ENCODE results near the gene CDH4.

The CDH4 gene

DNA sequence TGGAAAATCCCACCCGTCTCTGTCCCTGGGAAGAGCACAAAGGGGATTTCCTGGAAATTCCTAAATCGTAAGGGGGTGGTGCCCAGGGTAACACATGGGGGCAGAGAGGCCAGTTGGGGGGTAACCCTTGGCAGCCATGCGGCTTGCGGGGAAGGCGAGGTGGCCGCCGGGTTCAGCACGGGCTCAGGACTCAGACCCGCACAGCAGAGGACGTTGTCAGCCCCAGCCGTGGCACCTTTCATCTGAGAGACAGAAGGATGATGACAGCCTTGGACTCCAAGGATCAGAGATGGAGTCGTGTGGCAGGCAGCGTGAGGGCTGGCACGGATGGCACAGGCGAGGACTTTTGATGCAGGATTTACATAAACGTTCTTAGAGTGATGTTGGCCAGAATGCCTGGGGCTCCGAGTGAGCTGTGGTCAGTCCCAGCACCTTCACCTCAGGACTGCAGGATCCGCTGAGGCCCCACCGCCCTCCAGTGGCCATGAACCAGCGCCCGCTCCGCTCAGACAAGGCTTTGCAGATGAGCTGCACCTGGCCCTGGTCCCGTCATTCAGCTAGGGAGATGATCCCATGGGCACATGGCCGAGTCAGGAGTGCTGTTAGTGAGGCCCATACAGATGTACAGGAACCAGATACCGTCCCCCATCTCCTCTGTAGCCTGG, 623.3 kb downstream of the CDH4 start:
- FAIRE-seq (no peak), DNase-seq (ENCODE audit: insufficient read length, low spot score) (no peak)

GRCh38 chr20:61875996-61876395, 623.9 kb downstream of the CDH4 start:
- DNase-seq (ENCODE audit: insufficient read length, low spot score) = no peak
- FAIRE-seq = no peak

DNA sequence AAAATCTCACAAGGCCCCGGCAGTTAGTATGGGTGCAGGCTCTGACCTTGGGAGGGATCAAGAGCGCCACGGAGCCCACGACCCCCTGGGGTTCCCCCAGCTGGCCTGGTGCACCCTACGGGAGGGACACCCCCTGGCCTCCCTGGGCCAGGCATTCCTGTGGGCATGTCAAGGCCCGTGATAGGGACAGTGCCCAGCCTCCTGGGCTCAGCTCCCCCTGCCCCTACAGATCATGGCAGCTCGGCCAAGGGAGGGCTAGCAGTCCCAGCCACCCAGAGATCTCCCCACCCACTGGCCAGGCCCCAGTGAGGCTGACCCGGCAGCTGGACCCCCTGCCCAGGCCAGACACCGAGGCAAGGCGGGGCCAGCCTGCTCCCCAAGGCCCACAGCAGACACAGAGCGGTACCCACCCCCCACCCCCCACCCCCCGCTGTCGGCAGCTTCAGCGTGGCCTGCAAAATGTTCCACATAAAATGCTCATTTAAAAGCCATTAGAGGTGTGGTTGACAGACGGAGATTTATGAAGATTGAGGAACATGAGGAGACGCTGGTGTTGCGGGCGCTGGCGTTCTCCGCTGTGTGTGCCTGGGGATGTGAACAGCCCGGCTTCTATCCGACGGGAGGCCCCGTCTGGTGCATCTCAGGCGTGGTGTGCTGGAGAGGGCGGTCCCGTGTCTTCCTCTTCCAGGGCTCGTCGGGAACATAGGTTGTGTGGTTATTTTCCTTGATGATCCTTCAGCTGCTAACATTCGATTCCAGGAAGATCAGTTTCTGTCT, 625.1 kb downstream of the CDH4 start:
- DNase-seq (ENCODE audit: insufficient read length, low spot score) = no peak
- FAIRE-seq = no peak

DNA sequence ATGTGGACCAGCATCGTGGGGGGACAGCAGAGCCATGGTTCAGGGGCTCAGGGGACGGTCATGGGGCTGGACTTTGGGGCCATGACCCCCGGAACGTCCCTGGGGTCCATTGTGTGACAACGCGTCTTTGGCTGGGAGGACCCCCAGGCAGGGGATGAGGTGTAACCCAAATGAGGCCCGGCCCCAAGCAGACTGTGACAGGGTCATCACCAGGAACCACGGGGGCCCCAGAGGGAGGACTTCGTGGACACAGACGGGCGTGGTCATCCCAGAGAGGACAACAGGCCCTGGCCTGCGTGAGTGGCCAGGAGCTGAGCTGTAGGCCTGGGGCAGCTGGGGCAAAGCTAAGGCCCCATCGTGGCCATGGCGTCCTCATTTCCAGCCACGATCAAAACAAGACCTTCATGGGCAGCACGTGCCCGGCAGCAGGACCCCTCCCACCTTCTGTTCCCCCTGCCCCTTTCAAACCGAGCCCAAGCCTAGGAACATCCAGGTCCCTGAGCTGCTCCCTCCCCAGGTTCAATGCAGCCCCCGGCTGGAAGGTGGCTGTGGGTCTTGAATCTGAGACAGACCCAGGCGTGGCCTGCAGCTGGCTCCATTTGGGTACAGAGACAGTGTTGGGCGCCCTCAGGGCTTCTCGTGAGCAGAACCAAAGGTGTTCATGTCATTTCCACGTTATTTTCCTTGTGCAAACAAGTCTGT, 625.9 kb downstream of the CDH4 start:
- FAIRE-seq = no peak
- DNase-seq (ENCODE audit: insufficient read length, low spot score) = no peak

DNA sequence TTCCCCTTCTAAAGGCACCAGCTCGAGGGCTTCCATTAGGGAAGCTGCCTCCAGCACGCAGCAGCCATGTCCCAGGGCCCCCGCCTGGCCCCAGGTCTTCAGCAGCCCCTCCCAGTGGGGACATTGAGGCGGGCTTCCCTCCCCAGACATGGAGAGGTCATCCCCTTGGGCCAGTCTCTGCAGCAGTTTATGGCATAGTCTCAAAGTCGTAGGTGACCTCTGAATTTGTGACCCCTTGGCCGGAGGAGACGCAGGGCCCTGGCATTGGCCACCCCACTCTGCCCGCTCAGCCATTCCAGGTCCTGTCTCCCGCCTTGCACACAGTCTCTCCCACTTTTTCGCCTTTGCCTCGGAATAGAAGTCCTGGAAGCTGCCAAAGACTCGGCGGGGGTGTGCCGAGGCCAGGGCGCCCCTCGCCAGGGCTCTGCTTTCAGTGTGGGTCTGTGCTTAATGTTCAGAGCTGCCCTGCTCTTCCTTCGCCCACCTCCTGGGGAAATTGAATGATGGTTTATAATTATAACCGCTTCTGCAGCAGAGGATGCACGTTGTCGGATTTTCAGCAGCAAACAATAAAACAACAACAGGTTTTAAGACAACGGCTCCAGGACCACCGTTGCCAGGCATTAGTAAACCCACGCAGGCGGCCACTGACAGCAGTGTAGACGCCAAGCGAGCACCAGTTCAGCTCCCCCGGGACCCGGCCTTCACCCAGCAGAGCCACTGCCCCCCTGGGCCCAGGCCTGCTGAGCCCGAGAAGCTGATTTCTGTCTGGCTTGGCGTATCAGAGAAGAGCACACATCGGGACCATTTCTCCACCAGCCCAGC, 626.6 kb downstream of the CDH4 start:
- FAIRE-seq (no peak), DNase-seq (ENCODE audit: insufficient read length, low spot score) (no peak)

DNA sequence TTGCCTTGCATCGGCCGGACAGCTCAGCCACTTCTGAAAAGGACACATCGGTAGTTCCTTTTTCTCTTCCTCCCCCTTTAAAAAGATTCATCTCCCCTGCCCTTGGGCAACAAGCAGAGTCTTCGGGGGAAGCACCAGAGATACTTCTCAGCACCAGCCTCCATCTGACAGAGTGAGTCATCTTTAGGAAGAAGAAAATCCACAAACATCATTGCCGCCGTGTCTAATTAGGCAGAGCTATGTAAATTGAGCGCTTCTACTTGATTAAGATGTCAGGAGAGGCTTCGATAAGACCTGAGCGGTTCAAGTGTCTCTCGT, 627.2 kb downstream of the CDH4 start:
- no peak for DNase-seq (ENCODE audit: insufficient read length, low spot score)
- no peak for FAIRE-seq

DNA sequence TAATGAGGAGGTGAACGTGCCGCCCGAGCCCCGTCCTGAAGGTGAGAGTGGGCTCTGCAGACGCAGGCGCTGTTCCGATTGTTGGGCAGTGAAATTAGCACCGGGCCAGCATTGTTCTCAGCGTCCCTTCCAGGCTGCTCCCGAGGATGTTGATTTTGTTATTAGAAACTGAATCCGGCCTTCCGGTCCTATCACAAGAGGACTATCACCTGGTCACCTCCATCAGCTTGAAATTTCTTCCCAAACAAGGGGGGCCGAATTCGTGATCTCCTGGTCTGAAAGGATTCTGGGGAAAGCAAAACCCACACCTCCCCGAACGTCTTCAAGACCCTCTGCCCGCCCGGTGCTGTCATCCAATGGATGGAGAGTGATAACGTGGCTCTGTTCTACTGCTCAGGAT, 627.6 kb downstream of the CDH4 start:
- FAIRE-seq (no peak), DNase-seq (ENCODE audit: insufficient read length, low spot score) (no peak)

- FAIRE-seq (no peak), DNase-seq (ENCODE audit: insufficient read length, low spot score) (no peak)
Measured at GRCh38 chr20:61880706-61881105, 628.6 kb downstream of the CDH4 start.

- DNase-seq (ENCODE audit: insufficient read length, low spot score) = no peak
- no peak for FAIRE-seq
Measured at GRCh38 chr20:61881416-61881815, 629.4 kb downstream of the CDH4 start.

DNA sequence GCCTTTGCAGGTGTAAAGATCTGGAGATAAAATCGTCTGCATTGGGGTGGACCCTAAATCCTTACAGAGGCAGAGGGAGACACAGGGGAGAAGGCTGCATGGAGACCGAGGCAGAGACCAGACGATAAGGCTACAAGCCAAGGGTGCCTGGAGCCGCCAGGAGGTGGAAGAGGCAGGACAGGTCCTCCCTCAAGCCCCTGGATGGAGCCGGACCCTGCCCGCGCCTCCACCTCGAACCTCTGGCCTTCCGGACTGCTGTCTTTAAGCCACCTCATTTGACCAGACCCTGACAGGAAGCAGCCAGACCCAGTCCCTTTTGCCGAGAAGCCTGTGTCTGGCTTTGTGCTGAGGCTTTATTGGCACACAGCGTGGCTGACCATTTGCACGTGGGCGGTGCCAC, 629.8 kb downstream of the CDH4 start:
- FAIRE-seq (no peak), DNase-seq (ENCODE audit: insufficient read length, low spot score) (no peak)

- DNase-seq (ENCODE audit: insufficient read length, low spot score) = no peak
- no peak for FAIRE-seq
Measured at GRCh38 chr20:61882716-61883615, 630.9 kb downstream of the CDH4 start.

GRCh38 chr20:61883857-61884393, 631.9 kb downstream of the CDH4 start:
- FAIRE-seq = no peak

DNA sequence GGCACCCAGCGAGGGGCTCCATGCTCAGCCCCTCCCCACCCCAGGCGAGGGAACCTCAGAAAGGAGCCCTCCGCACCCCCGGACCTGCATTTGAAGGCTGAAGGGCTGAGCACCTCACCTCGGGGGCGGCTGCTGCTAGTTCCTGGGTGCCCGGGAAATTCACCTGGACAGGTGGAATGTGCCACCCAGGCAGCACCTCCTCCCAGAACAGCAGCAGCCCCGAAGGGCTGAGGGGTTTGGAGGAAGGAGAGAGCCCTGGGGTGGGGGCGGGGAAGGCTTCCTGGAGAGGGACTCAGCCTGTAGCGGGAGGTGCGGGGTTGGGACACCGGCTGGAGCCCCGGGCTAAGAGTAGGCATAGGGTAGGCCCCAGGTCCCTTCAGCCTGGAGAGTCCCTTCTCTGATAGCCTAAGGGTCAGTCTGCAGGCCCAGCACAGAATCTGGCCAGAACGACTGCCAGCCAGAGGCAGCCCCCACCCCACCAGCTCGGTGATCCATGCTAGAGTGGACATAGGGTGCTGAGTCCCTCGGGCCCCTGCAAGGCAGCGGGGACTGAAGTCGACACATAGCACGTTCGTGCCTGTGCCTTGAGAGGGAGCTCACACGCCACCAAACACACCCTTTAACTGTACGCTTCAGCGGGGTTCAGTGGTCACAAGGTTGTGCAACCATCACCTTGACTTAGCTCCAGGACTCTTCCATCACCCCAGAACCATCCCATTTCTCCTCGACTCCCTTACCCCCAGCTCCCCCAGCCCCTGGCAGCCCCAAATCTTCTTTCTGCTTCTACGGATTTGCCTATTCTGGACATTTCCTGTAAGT, 632.7 kb downstream of the CDH4 start:
- DNase-seq (ENCODE audit: insufficient read length, low spot score) = no peak
- no peak for FAIRE-seq

More at GRCh38 chr20:61883857-61884393, 631.9 kb downstream of the CDH4 start:
- DNase-seq (ENCODE audit: insufficient read length, low spot score) = no peak

DNA sequence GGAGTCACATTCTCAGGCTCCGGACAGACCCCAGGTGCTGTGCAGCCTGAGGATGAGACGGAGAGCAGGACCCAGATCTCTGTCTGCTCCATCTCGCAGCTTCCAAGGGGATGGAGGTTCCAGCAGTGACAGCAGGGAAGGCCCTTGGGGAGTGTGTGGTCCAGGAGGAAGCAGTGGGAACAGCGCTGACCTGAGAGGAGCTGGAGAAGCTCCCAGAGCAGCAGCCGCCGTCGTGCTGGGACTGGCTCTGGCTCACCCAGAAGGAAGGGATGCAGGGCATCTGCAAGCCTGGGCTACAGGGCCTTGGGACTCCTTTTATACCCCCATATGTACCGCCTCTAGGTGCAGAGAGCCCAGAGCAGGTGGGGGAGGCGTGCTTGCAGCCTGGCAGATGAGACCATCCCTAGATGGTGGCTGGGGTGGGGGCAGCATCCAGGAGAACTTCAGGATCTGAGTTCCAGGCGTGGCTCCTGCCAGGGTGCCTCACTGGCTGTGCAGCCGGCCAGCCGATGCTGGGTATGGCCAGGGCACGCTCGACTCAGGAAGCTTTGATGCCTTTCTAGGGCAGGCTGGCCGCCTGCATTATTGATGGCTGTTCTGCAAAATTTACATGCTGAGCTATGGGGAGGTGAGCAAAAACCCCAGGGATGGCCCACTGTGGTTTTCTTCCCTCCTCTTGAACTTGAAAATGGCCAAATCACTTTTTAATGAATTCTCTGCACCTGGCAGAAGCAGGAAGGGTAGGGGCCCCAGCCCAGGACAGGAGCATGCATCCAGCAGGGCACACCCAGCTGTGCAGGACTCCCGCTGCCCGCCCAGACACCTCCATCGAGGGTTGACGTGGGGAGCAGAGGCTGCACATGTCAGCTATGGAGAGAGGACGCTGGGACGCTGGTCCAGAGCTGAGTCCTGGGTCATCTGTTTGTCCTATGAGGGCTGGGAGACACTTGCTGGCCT, 634.0 kb downstream of the CDH4 start:
- no peak for DNase-seq (ENCODE audit: insufficient read length, low spot score)

DNA sequence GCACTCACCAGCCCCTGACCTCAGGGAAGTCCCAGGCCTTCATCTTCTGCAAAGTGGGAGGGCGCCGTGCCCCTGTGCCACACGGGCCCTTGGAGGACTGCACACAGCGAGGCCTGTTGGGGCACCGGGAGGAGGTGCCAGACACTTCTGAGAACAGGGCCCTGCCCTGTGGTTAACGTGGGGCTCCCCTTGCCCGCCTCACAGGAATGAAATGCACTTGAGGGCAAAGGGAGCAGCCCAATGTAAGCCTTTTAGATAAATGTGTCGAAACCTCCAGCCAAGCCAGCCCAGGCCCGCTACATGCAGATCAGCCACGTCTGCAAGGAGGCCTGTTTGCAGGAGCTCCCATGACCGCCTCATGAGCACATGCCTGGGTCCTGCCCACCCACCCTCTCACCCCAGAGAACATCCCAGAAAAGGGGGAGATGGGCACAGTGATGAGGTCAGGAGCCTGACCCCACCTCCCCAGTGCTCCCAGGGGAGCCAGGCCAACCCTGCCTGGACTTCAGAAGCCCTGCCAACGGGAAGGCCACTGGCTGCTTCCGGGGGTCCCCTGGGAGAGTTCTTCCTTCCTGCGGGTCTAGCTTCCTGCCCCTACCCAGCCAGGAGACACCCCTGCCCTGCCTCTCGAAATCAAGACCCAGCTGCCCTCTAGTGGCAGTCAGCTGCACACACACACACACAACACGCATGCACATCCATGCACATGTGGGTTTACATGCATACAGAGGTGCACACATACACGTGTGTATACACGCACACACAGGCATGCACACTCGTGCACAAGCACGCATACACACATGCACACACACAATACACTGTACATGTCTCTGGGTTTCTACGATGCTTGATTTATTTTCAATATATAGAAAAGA, 634.9 kb downstream of the CDH4 start:
- FAIRE-seq (no peak), DNase-seq (ENCODE audit: insufficient read length, low spot score) (peak; percentile 67)

More for the DNA sequence above, 634.0 kb downstream of the CDH4 start:
- no peak for FAIRE-seq

DNA sequence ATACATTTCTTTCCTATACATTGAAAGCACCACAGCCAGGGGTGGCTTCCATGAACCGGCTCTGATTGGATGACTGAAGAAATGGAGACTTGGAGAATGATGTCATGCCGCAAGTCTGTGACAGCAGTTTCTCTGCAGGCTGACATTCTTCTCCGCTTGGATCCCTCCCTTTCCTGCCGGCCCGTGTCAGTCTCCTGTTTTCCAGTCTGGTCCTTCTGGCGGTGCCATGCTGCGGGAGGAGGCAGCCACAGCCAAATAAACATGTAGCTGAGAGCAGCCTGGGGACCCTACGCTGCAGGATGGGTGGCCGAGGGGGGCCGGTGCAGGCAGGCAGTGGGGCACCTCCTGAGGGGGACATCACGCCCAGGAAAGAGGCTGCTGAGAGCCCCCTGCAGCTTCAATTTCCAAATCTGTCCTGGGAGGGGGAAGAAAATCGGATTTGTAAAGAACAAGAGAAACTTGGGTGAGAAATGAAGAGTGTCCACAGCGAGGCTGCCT, 635.6 kb downstream of the CDH4 start:
- no peak for FAIRE-seq
- DNase-seq (ENCODE audit: insufficient read length, low spot score) = no peak

Measured in GM19239 (cell line).